ENCODE measurements around the gene HSPA1A.

Gene HSPA1A

GRCh38 chr6:31779908-31780307, 35.4 kb upstream of the HSPA1A start:
- no peak overlapping the region for H3K4me3 ChIP-seq (replicated peaks; ENCODE audit: low read depth, low read length)

DNA sequence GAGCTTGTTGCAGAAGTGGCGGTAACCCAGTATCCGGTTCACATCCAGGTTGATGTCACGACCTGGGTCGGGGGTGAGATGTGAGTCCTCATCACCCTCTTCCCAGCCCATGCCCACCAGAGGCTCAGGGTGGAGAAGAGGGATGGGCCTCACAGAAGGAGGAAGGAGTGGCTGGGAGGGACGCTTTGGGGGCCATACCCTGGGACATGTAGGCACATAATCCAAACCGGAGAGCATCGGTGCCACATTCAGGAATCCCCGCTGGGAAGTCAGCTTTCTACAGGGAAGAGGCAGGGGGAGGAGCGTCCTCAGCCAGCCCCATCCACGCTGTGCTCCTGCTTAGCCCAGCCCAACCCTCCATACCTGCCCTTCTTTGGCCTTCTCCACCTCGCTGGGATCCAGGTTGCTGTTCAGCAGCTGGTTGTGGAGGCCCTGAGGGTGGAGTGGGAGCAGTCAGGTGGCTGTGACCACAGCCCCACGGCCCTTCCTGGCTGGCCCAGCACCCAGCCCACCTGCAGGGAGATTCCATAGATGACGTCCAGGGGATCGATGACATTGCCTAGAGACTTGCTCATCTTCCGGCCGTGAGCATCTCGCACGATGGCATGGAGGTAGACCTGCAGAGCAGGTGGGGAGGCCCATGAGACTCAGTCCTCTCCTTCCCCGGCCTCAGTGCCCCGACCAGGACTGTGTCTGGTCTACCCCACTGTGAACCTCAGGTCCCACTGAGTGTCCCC, 34.7 kb upstream of the HSPA1A start:
- peaks cover 52% of the 10 kb centered on the region for H3K36me3 ChIP-seq (ENCODE audit: control insufficient read depth, insufficient read depth, low read length)

More at GRCh38 chr6:31779908-31780307, 35.4 kb upstream of the HSPA1A start:
- Histone ChIP-seq H3K36me3 (ENCODE audit: control insufficient read depth, insufficient read depth, low read length) (peaks cover 45% of the 10 kb centered on the region), H3K27me3 (replicated peaks; ENCODE audit: control insufficient read depth, insufficient read depth, low read length) (no peaks in the 10 kb centered on the region)
- TF ChIP-seq, protein P1, sequence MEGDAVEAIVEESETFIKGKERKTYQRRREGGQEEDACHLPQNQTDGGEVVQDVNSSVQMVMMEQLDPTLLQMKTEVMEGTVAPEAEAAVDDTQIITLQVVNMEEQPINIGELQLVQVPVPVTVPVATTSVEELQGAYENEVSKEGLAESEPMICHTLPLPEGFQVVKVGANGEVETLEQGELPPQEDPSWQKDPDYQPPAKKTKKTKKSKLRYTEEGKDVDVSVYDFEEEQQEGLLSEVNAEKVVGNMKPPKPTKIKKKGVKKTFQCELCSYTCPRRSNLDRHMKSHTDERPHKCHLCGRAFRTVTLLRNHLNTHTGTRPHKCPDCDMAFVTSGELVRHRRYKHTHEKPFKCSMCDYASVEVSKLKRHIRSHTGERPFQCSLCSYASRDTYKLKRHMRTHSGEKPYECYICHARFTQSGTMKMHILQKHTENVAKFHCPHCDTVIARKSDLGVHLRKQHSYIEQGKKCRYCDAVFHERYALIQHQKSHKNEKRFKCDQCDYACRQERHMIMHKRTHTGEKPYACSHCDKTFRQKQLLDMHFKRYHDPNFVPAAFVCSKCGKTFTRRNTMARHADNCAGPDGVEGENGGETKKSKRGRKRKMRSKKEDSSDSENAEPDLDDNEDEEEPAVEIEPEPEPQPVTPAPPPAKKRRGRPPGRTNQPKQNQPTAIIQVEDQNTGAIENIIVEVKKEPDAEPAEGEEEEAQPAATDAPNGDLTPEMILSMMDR (IDR thresholded peaks at IDR 0.05; ENCODE audit: insufficient read depth, low read length, poor library complexity, severe bottlenecking): no peak
- DNase-seq (ENCODE audit: extremely low read depth, insufficient read length): no peak

DNA sequence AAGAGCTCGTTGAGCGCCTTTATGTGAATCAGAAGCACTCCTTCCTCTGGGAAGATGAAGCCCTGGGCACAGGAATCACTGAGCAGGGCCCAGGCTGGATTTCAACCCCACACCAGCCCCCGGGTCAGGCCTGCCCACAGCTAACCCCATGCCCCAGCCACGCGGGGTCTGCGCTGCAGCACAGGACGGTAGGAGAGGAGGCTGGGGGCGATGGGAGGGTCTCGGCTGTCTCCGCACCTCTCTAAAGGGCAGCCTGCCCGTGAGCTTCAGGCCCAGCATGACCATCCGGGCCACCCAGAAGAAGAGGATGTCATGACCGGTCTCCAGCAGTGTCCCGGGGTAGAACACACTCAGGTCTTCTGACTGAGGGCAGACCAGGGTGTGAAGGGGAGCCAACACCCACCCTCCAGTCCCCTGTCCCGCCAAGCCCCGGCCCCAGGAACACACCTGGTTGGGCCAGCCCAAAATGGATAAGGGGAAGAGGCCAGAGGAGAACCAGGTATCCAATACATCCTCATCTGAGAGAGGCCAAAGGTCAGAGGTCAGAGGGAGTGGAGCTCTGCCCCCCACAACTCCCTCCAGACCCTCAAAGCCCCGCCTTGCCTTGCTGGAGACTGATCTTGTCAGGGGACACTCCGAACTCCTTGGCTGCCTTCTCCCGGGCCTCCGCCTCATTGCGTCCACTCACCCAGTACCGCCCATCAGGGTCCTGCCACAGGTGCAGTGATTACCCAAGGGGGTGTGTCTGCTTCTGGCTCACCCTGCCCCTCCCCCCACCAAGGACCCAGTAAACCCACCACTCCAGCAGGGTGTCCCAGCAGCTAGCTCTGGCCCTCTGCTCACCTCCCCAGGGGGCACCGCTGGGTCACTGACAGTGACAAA, 33.9 kb upstream of the HSPA1A start:
- TF ChIP-seq, protein P1 (IDR thresholded peaks at IDR 0.05; ENCODE audit: insufficient read depth, low read length, poor library complexity, severe bottlenecking): no peak
- H3K4me3 ChIP-seq (replicated peaks; ENCODE audit: low read depth, low read length): no peak overlapping the region
- H3K27me3 ChIP-seq (replicated peaks; ENCODE audit: control insufficient read depth, insufficient read depth, low read length): no peaks in the 10 kb centered on the region
- H3K36me3 ChIP-seq (ENCODE audit: control insufficient read depth, insufficient read depth, low read length): peaks cover 52% of the 10 kb centered on the region
- no peak for DNase-seq (ENCODE audit: extremely low read depth, insufficient read length)

More for the DNA sequence above, 34.7 kb upstream of the HSPA1A start:
- DNase-seq (ENCODE audit: extremely low read depth, insufficient read length): no peak
- TF ChIP-seq, protein P1 (IDR thresholded peaks at IDR 0.05; ENCODE audit: insufficient read depth, low read length, poor library complexity, severe bottlenecking): no peak
- no peak overlapping the region for H3K4me3 ChIP-seq (replicated peaks; ENCODE audit: low read depth, low read length)
- no peaks in the 10 kb centered on the region for H3K27me3 ChIP-seq (replicated peaks; ENCODE audit: control insufficient read depth, insufficient read depth, low read length)

DNA sequence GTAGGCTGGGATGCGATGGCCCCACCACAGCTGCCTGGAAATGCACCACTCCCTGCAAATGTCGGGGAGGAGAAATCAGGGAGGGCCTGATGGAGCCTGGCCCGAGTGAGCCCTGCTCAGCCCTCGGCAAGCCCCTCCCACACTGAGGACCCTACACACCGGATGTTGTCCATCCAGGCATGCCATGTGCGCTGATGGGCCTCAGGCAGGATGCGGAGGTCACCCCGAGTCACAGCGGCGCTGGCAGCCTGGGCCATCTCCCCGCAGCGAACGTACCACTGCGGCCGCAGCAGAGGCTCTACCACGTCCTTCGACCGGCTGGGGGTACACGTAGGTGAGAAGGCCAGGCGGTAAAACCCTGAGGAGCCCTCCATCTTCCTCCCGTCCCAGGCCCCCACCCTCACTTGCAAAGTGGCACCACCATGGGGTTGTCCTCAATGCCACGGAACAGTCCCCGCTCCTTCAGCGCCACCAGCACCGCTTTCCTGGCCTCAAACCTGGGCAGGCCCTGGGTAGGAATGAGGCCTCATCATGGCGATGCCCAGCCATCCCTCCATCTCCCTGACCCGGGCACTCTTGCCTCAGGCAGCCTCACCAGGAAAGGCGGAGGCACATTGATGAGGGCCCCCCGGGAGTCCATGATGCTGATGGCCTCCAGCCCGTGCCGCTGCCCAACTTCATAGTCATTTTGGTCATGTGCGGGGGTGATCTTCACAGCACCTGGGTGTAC, 33.1 kb upstream of the HSPA1A start:
- H3K27me3 ChIP-seq (replicated peaks; ENCODE audit: control insufficient read depth, insufficient read depth, low read length): no peaks in the 10 kb centered on the region
- TF ChIP-seq, protein P1 (IDR thresholded peaks at IDR 0.05; ENCODE audit: insufficient read depth, low read length, poor library complexity, severe bottlenecking): no peak
- no peak overlapping the region for H3K4me3 ChIP-seq (replicated peaks; ENCODE audit: low read depth, low read length)
- DNase-seq (ENCODE audit: extremely low read depth, insufficient read length): no peak
- H3K36me3 ChIP-seq (ENCODE audit: control insufficient read depth, insufficient read depth, low read length): peaks cover 52% of the 10 kb centered on the region

- no peak for DNase-seq (ENCODE audit: extremely low read depth, insufficient read length)
- Histone ChIP-seq H3K36me3 (ENCODE audit: control insufficient read depth, insufficient read depth, low read length) (peaks cover 41% of the 10 kb centered on the region), H3K4me3 (replicated peaks; ENCODE audit: low read depth, low read length) (no peak overlapping the region), H3K27me3 (replicated peaks; ENCODE audit: control insufficient read depth, insufficient read depth, low read length) (no peaks in the 10 kb centered on the region)
- TF ChIP-seq, protein P1 (IDR thresholded peaks at IDR 0.05; ENCODE audit: insufficient read depth, low read length, poor library complexity, severe bottlenecking): no peak
Observed at GRCh38 chr6:31784098-31784925, 31.0 kb upstream of the HSPA1A start.
